Thyroid gland (tissue), 4 donors: ENCODE measurements around the gene TGM2.

Experiments
- POLR2A ChIP-seq, 2 donors: fragments of 450-650 bp; IDR thresholded peaks; one replicate each; pipeline ENCODE4 v1.6.1; 2017; ENCODE audit warnings: antibody characterized with exemption in 2 of 2, mild to moderate bottlenecking in 2 of 2, moderate library complexity in 1 of 2
- TF ChIP-seq, protein P1 (sequence below), 6 experiments: fragments of 200-600 bp in 3 of 6; fragments of 450-650 bp in 3 of 6; sonication (generic) in 3 of 6; IDR thresholded peaks; one replicate each; pipeline ENCODE4 v1.5.1; 2016 to 2019; ENCODE audit warnings: antibody characterized with exemption in 6 of 6, mild to moderate bottlenecking in 2 of 6, inconsistent platforms in 1 of 6, moderate library complexity in 1 of 6

DNA sequence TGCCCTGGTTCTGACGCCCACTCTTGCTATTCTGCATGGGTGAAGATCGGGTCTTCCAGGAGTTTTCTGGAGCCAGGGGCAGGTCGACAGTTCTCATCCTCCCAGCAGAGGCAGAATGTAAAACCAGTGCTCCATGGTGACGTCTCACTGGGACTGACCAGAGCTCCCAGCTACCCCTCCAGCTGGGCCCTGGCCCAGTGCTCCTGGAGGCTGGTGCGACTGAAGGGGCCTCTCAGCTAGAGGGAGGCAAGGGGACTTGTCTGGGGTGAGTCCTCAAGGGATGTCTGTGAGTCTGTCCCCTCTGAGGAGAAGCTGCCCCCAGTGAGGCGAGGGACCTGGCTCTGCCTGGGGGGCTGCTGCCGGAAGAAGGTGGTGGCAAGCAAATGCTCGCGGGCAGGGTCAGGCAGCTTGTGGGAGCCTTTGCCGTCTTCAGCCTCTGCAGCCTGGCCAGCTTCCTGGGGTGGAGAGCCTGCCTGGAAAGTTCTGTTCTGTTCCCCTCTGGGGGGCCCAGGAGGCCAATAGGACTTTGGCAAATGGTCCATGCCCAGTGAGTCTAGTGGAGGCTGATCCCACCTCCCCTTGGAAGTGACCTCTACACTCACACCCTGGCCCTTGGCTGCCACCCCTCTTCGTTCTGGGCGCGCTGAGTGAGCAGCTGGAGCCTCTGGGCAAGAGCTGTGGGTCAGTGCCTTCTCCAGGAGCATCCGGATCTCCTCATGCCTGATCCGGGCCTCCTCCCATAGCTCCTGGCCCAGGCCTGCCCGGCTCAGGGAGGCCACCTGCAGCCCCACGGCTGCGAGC is 47.9 kb upstream of the TGM2 start:
- TF ChIP-seq, protein P1, sequence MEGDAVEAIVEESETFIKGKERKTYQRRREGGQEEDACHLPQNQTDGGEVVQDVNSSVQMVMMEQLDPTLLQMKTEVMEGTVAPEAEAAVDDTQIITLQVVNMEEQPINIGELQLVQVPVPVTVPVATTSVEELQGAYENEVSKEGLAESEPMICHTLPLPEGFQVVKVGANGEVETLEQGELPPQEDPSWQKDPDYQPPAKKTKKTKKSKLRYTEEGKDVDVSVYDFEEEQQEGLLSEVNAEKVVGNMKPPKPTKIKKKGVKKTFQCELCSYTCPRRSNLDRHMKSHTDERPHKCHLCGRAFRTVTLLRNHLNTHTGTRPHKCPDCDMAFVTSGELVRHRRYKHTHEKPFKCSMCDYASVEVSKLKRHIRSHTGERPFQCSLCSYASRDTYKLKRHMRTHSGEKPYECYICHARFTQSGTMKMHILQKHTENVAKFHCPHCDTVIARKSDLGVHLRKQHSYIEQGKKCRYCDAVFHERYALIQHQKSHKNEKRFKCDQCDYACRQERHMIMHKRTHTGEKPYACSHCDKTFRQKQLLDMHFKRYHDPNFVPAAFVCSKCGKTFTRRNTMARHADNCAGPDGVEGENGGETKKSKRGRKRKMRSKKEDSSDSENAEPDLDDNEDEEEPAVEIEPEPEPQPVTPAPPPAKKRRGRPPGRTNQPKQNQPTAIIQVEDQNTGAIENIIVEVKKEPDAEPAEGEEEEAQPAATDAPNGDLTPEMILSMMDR (IDR thresholded peaks at IDR 0.05): no peak
- TF ChIP-seq POLR2A (IDR thresholded peaks at IDR 0.05): no peak
